KBM-7 (cell line): Measurements from ENCODE around the gene DHX32.

Experiments
- DNase-seq: peaks from one replicate; pipeline ENCODE4 v3.0.0-alpha.2; 2015
- in situ Hi-C: fragments of 300-500 bp; cut with MboI; formaldehyde crosslinking; loops from 2 replicates; pipeline ENCODE4 v1.14.3; 2020; ENCODE audit warnings: low sequenced_read_pairs, low pct_unique_long_range_greater_than_20kb, mixed read lengths

DHX32 gene

GRCh38 chr10:125788156-125789034, 92.7 kb downstream of the DHX32 start:
- in situ Hi-C loops: no loop called here
- DNase-seq: no peak
